GM18873 (cell line): Measurements from ENCODE around the gene C11orf91.
"Not testable (repeated sequence)": the region's sequence is repeated elsewhere in the genome, so short reads cannot be mapped to it uniquely, and the experiment has no call there.

ENCODE experiments used
- ATAC-seq: cut with Tn5 transposase; IDR thresholded peaks from one replicate; pipeline ENCODE4 v1.9.1; 2021; ENCODE audit warnings: mild to moderate bottlenecking, moderate library complexity, moderate number of reproducible peaks; ENCODE audit not compliant: unreplicated experiment, low FRiP score

The C11orf91 gene

GRCh38 chr11:33722590-33723234 lies 22.1 kb upstream of the C11orf91 start:
- ATAC-seq, result peak; percentile 87

GRCh38 chr11:33721984-33722383 lies 21.4 kb upstream of the C11orf91 start:
- no peak for ATAC-seq

DNA sequence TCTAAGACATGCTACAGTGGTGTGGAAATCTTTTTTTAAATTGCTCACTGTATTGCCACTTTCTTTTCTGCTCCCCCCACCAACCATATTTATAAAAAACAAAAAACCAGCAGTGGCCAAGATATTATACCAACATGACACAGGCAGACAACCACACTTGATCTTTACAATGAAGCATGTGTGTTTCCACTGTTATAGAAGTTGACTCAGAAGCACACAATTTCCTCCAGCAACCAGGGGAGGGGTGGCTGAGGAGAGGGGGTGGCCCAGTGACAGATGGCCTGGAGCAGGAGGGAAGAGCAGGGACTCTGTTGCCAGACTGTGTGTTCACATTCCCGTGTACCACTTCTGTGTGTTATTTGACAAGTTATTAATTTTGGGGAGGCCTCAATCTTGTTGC lies 20.8 kb upstream of the C11orf91 start:
- ATAC-seq, result no peak

- no peak for ATAC-seq
Measured at GRCh38 chr11:33719587-33719986, 19.0 kb upstream of the C11orf91 start.

DNA sequence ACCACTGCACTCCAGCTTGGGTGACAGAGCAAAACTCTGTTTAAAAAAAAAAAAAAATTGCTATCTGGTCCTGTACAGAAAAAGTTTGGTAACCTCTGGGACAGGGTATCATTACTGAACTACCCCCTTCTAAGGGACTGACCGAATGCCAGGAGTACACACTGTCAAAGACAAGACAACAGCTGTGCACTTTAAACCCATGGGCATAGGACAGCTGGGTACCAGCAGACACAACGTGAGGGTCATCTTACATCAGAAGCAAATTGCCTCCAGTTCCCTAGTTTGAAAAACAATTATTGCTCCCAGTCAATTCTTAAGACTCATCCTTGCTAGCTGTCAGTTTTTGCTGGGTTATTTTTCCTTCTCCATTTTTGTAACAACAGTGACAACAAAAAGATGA lies 17.8 kb upstream of the C11orf91 start:
- ATAC-seq, result no peak

GRCh38 chr11:33716243-33716642 lies 15.6 kb upstream of the C11orf91 start:
- no peak for ATAC-seq

- no peak for ATAC-seq
Measured at GRCh38 chr11:33713856-33714398, 13.3 kb upstream of the C11orf91 start.

- no peak for ATAC-seq
Measured at GRCh38 chr11:33713151-33713855, 12.7 kb upstream of the C11orf91 start.

- ATAC-seq, result no peak
Measured at GRCh38 chr11:33712436-33712835, 11.8 kb upstream of the C11orf91 start.

DNA sequence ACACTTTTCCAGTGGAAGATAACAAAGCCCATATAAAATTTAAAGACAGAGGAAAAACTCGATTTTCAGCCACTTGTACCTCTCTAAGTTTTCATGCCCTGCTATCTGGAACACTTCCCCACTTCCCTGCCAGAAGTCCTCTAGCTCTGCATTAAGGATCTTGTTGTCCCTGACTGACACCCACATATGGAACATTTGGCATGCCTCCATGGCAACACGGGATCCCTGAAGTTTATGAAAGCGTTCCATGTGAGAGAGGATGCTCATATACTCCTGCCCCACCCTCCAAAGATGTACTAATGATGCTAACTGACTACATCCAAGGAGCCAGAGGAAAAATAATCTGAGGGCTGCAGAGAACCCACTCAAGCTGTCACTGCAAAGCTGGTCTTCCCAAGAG lies 8.8 kb upstream of the C11orf91 start:
- no peak for ATAC-seq

DNA sequence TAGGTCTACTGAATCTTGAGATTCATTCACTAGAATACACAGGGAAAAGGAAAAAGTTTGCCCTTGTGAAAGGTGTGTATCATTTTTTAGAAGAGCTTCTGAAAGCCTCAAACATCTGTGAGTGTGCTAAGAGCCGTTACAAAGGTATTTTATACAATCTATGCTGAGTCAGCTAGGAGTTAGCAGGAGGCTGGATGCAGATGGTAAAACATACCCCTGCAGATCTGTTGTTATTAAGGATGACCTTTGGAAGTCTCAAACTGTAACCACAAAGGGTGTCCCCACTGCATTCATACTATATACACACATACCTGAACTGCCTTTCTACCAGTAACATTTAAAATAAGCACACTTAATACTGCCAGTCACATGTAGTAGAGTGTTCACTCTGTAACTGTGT lies 8.4 kb upstream of the C11orf91 start:
- no peak for ATAC-seq

GRCh38 chr11:33707831-33708230 lies 7.2 kb upstream of the C11orf91 start:
- not testable (repeated sequence) for ATAC-seq

DNA sequence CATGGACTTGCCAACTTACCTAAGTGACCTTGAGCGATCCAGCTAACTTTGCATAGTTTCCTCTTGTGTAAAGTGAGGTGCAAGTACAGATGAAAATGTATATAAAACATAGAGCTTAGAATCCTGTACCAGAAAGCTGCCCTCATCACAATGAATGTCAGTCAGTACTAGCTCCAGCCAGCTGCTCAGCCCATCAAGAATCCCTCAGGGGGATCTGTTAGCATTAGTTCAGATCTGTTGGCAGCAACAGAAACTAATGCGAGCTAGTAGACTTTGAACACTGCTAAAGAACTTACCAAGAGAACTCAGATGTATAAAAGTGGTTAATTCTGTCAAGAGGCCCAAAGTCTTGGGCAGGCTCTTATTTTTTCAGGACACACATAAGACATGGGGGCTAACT lies 6.3 kb upstream of the C11orf91 start:
- no peak for ATAC-seq

DNA sequence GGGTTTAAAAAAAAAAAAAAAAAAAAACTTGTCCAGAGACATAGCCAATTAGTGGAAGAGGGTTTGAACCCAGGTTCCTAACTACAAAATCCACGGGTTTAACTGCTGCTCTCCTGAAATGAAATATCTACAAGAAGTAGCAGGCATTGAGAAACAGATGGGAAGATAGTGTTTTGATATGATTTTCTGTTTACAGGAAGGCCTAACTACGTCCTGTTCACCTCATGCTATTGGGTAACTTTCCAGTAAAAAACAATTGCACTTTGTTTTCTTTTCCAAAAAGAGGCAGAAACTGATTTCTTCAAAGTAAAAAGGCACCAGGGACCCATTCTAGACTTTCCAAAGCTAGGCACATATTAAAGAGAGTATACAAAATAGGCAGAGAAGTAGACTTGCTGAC lies 5.9 kb upstream of the C11orf91 start:
- ATAC-seq, result no peak

- no peak for ATAC-seq
Measured at GRCh38 chr11:33704240-33705002, 3.8 kb upstream of the C11orf91 start.

DNA sequence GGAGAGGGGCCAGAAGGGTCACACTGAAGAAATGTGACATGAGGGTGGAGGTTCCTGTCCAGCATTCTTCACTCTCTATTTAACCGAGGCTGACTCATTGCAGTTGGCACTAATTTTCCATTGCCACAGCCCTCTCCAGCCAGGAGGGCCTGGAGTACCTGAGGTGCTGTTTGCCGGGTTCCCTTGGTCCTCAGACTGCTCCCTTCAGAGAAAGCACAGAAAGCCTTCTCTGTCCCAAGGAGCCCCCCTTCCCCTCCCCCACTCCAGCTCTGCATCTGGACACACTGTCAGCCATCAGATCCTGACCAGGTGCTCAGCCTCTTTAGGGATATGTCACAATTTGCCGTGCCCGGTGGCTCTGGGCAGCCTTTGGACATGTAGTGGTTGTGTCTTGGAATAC lies 3.2 kb upstream of the C11orf91 start:
- ATAC-seq, result no peak

DNA sequence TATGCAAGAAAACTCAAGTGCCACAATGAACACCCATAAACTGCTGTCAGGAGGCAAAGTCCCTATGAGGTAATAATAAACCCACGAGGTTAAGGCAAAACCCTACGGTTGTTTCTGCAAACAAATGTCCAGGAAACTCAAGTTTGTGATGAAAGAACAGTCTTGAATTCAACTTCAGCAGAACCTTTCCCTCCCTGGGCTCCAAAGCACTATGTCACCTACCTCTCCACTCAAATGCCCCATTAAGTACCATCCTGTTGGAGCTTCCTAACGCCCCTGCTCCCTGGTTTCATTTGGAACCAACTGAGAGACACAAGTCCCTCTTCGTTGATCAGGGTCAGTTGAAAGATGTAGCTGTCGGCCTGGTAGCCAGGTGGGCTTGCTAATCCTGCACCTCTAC lies 2.6 kb upstream of the C11orf91 start:
- no peak for ATAC-seq

- ATAC-seq, result no peak
Measured at GRCh38 chr11:33701302-33702230, 940 bp upstream of the C11orf91 start.

DNA sequence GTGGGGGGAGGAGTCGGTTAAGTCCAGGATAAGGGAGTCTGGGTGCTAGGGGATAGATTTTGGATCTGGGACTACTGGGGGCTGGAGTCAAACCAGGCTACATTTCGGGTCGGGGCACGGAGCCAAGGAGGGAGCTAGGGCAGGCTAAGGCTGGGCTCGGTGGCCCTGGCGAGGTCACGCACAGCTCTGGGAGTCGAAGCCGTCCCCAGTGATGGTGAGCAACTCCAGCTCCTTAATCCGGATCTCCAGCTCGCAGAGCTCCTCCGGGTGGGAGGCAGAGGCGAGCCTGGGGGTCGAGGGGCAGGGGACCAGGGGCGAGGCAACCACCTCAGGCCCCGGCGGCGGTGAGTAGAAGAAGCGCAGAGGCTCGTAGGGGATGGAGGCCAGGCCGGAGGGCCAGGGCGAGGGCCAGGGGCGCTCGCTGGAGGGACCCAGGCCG lies 544 bp downstream of the C11orf91 start:
- no peak for ATAC-seq

- no peak for ATAC-seq
Measured at GRCh38 chr11:33699515-33700062, 1.0 kb downstream of the C11orf91 start.
